ENCODE measurements around the gene HPSE2.

HPSE2 gene

DNA sequence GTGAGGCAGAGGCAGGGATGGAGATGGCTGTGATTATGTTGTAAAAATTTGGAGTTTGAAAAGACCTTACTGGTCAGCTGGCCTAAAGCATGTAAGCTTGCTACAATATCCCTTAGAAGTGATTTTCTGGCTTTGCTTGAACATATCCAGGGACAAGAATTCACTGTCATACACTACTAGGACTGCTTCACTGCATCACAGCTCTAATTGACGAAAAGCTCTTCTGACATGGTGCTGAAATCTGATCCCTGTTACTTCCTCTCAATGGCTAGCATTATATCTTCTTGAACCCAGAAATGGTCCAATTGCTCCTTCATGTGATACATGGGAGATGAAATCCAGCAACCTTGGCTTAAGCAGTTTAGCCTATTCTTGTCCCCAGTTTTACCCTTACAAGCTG is 591.2 kb downstream of the HPSE2 start:
- no peak for FAIRE-seq
- no peak for DNase-seq (ENCODE audit: insufficient read length, low spot score)
- TF ChIP-seq POLR2A (IDR thresholded peaks at IDR 0.05; ENCODE audit: low read depth, low read length) (no peak), PAX5 (IDR thresholded peaks at IDR 0.05; ENCODE audit: insufficient read depth, low read length, severe bottlenecking) (no peak), POU2F2 (IDR thresholded peaks at IDR 0.05; ENCODE audit: low read depth, low read length) (no peak)

DNA sequence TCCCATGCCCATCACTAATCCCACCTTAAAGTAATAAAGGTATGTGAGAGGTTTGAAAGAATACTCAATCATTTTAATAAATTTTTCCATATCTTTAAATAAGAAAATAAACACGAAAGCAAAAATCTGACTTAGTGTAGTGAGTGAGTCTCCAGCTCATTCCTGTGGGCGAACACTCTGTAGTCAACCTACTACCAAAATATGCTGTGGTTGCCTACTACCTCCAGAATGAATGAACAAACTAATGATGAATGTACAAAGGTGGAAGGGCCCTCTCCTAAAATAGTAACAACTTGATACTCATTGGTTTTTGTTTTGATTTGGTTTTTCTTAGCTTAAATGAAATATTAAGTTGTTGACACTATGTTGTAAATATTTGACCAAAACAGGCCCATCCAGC is 593.4 kb downstream of the HPSE2 start:
- DNase-seq (ENCODE audit: insufficient read length, low spot score) = no peak
- TF ChIP-seq TAF1 (IDR thresholded peaks at IDR 0.05; ENCODE audit: low read depth, low read length) (no peak), POU2F2 (IDR thresholded peaks at IDR 0.05; ENCODE audit: low read depth, low read length) (no peak), PAX5 (IDR thresholded peaks at IDR 0.05; ENCODE audit: insufficient read depth, low read length, severe bottlenecking) (no peak), SPI1 (IDR thresholded peaks at IDR 0.05; ENCODE audit: low read depth, low read length) (no peak), POLR2AphosphoS5 (IDR thresholded peaks at IDR 0.05; ENCODE audit: low read depth, low read length) (no peak), POLR2A (IDR thresholded peaks at IDR 0.05; ENCODE audit: low read depth, low read length) (no peak)
- no peak for FAIRE-seq

GRCh38 chr10:98638920-98639319 is 596.7 kb downstream of the HPSE2 start:
- DNase-seq (ENCODE audit: insufficient read length, low spot score) = no peak
- TF ChIP-seq PAX5 (IDR thresholded peaks at IDR 0.05; ENCODE audit: insufficient read depth, low read length, severe bottlenecking) (no peak), POU2F2 (IDR thresholded peaks at IDR 0.05; ENCODE audit: low read depth, low read length) (no peak), POLR2AphosphoS5 (IDR thresholded peaks at IDR 0.05; ENCODE audit: low read depth, low read length) (no peak), TAF1 (IDR thresholded peaks at IDR 0.05; ENCODE audit: low read depth, low read length) (no peak), POLR2A (IDR thresholded peaks at IDR 0.05; ENCODE audit: low read depth, low read length) (no peak), SPI1 (IDR thresholded peaks at IDR 0.05; ENCODE audit: low read depth, low read length) (no peak)
- FAIRE-seq = no peak

DNA sequence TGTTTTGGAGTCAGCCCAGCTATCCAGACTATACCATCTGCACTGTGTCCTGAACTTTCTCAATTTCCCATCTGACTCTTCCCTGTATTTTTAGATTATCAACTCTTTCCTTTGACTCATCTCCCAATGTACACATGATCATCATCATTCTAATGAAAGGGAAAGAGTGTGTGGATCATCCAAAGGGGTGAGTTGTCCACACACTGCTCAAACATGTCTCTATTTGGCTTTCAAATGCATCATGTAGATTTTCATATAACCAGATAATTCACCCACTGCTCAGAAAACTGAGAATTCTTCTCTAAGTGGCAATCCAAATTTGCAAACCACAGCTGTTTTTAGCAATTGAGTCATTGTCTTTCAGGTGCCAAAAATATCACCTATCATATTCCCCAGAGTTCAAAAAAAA is 598.7 kb downstream of the HPSE2 start:
- no peak for FAIRE-seq

DNA sequence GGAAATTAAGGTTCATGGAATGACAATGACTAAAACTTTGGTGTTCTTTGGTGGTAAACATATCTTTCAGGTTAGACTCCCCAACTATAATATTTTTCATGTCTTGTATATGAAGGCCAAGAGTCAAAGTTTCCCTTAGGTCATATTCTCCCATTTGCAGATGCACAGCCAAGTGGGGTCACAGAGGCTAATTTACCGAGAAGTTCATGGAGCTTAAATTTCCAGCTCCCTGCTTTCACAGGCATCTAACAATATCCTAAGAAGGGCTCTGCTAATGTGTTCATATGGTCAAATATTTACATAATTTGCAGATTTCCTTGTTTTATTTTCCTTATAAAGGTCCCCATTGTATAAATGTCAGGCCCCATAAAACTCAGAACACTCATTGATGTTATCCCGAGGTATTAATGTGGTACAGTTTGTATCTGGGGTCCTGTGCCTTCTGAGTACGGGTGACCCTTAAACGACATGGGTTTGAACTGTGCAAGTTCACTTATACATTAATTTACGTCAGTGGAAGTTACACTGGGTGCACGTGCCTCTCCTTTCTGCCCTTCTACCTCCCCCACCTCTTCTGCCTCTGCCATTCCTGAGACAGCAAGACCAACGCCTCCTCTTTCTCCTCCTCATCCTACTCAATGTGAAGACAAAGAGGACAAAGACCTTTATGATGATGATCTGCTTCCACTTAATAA is 603.0 kb downstream of the HPSE2 start:
- DNase-seq (ENCODE audit: insufficient read length, low spot score) (no peak), FAIRE-seq (no peak)
- TF ChIP-seq POLR2A (IDR thresholded peaks at IDR 0.05; ENCODE audit: low read depth, low read length) (no peak), TAF1 (IDR thresholded peaks at IDR 0.05; ENCODE audit: low read depth, low read length) (no peak), POU2F2 (IDR thresholded peaks at IDR 0.05; ENCODE audit: low read depth, low read length) (no peak), POLR2AphosphoS5 (IDR thresholded peaks at IDR 0.05; ENCODE audit: low read depth, low read length) (no peak), SPI1 (IDR thresholded peaks at IDR 0.05; ENCODE audit: low read depth, low read length) (no peak), PAX5 (IDR thresholded peaks at IDR 0.05; ENCODE audit: insufficient read depth, low read length, severe bottlenecking) (no peak)

More for the DNA sequence above, 598.7 kb downstream of the HPSE2 start:
- TF ChIP-seq POU2F2 (IDR thresholded peaks at IDR 0.05; ENCODE audit: low read depth, low read length) = no peak
- TF ChIP-seq POLR2A (IDR thresholded peaks at IDR 0.05; ENCODE audit: low read depth, low read length) = no peak
- DNase-seq (ENCODE audit: insufficient read length, low spot score) = no peak

- TF ChIP-seq POLR2AphosphoS5 (IDR thresholded peaks at IDR 0.05; ENCODE audit: low read depth, low read length) (no peak), TAF1 (IDR thresholded peaks at IDR 0.05; ENCODE audit: low read depth, low read length) (no peak), POU2F2 (IDR thresholded peaks at IDR 0.05; ENCODE audit: low read depth, low read length) (no peak), POLR2A (IDR thresholded peaks at IDR 0.05; ENCODE audit: low read depth, low read length) (no peak), SPI1 (IDR thresholded peaks at IDR 0.05; ENCODE audit: low read depth, low read length) (no peak), PAX5 (IDR thresholded peaks at IDR 0.05; ENCODE audit: insufficient read depth, low read length, severe bottlenecking) (no peak)
- FAIRE-seq (no peak), DNase-seq (ENCODE audit: insufficient read length, low spot score) (no peak)
These were observed 607.4 kb downstream of the HPSE2 start for GRCh38 chr10:98628206-98628605.

- no peak for TF ChIP-seq SPI1 (IDR thresholded peaks at IDR 0.05; ENCODE audit: low read depth, low read length)
- no peak for TF ChIP-seq POLR2A (IDR thresholded peaks at IDR 0.05; ENCODE audit: low read depth, low read length)
- TF ChIP-seq POU2F2 (IDR thresholded peaks at IDR 0.05; ENCODE audit: low read depth, low read length) = no peak
- no peak for TF ChIP-seq POLR2AphosphoS5 (IDR thresholded peaks at IDR 0.05; ENCODE audit: low read depth, low read length)
- no peak for TF ChIP-seq PAX5 (IDR thresholded peaks at IDR 0.05; ENCODE audit: insufficient read depth, low read length, severe bottlenecking)
- TF ChIP-seq TAF1 (IDR thresholded peaks at IDR 0.05; ENCODE audit: low read depth, low read length) = no peak
- no peak for DNase-seq (ENCODE audit: insufficient read length, low spot score)
- no peak for FAIRE-seq
These were observed 607.9 kb downstream of the HPSE2 start for GRCh38 chr10:98627711-98628110.

DNA sequence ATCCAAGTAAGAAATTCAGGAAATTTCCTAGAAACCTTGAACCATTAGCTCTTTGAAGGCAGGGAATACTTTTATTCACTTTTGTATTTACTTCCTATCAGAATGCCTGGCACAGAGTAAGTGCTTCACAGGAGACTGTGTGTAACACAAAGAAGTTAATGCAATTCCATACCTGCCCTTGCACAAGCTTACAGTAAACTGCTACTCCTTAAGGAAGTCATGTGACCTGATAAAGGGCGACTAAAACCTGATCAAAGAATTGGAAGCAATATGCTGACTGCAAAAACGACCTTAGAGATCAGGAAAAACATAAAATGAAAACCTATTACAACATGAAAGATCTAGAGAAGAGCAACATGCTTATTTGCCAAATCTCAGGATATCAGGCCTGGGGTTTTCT is 610.7 kb downstream of the HPSE2 start:
- DNase-seq (ENCODE audit: insufficient read length, low spot score) = no peak
- no peak for FAIRE-seq
- TF ChIP-seq TAF1 (IDR thresholded peaks at IDR 0.05; ENCODE audit: low read depth, low read length) = no peak
- no peak for TF ChIP-seq PAX5 (IDR thresholded peaks at IDR 0.05; ENCODE audit: insufficient read depth, low read length, severe bottlenecking)
- TF ChIP-seq POLR2AphosphoS5 (IDR thresholded peaks at IDR 0.05; ENCODE audit: low read depth, low read length) = no peak
- TF ChIP-seq POU2F2 (IDR thresholded peaks at IDR 0.05; ENCODE audit: low read depth, low read length) = no peak
- no peak for TF ChIP-seq SPI1 (IDR thresholded peaks at IDR 0.05; ENCODE audit: low read depth, low read length)
- TF ChIP-seq POLR2A (IDR thresholded peaks at IDR 0.05; ENCODE audit: low read depth, low read length) = no peak

DNA sequence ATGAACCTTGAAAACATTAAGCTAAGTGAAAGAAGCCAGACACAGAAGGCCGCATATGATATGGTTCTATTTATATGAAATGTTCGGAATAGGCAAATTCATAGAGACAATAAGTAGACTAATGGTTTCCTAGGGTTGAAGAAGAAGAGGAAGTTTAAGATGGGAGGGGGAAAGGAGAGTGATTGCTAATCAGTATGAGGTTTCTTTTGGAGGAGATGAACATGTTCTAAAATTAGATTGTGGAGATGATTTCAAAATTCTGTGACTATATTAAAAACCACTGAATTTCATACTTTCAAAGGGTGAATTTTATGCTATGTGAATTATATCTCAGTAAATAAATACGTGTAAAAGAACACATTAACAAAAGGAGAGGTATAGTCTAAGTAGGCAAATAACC is 612.5 kb downstream of the HPSE2 start:
- FAIRE-seq (no peak), DNase-seq (ENCODE audit: insufficient read length, low spot score) (no peak)
- no peak for TF ChIP-seq POLR2AphosphoS5 (IDR thresholded peaks at IDR 0.05; ENCODE audit: low read depth, low read length)
- no peak for TF ChIP-seq POLR2A (IDR thresholded peaks at IDR 0.05; ENCODE audit: low read depth, low read length)
- no peak for TF ChIP-seq PAX5 (IDR thresholded peaks at IDR 0.05; ENCODE audit: insufficient read depth, low read length, severe bottlenecking)

GRCh38 chr10:98621630-98622029 is 614.0 kb downstream of the HPSE2 start:
- FAIRE-seq (no peak), DNase-seq (ENCODE audit: insufficient read length, low spot score) (no peak)
- TF ChIP-seq PAX5 (IDR thresholded peaks at IDR 0.05; ENCODE audit: insufficient read depth, low read length, severe bottlenecking) (no peak), POLR2A (IDR thresholded peaks at IDR 0.05; ENCODE audit: low read depth, low read length) (no peak), SPI1 (IDR thresholded peaks at IDR 0.05; ENCODE audit: low read depth, low read length) (no peak), POLR2AphosphoS5 (IDR thresholded peaks at IDR 0.05; ENCODE audit: low read depth, low read length) (no peak), TAF1 (IDR thresholded peaks at IDR 0.05; ENCODE audit: low read depth, low read length) (no peak), POU2F2 (IDR thresholded peaks at IDR 0.05; ENCODE audit: low read depth, low read length) (no peak)

All from GM12891 (cell line).